Endothelial cell of umbilical vein (primary cell): ENCODE measurements around the gene TSKU. TPM values are rescaled to one million over a fixed set of nuclear protein-coding genes. Genes with fewer than 3 reads are reported as not detected.
"Not testable (repeated sequence)": the region's sequence is repeated elsewhere in the genome, so short reads cannot be mapped to it uniquely, and the experiment has no call there.

Experiments
- BruUV-seq: library from RNA; stranded (reverse); fragments of 400-500 nt; replicated peaks from 2 replicates; lab custom pipeline; 2021; lab: Mats Ljungman, UMichigan
- CTCF ChIA-PET: fragments of 300-600, 350-600 bp; sonication (Branson Sonifier 250); formaldehyde crosslinking; loops from one replicate; lab custom pipeline; 2021; ENCODE audit warnings: antibody characterized with exemption, inconsistent platforms; lab: Charles Lee
- POLR2A ChIA-PET: fragments of 300-600, 350-600 bp; sonication (Branson Sonifier 250); formaldehyde crosslinking; loops from one replicate; lab custom pipeline; 2021; ENCODE audit warnings: antibody characterized with exemption, inconsistent platforms; lab: Charles Lee
- DNase-seq: peaks from one replicate; pipeline ENCODE4 v3.0.0-alpha.2; 2011; ENCODE audit warnings: low read depth, low spot score
- FAIRE-seq: peaks from 2 replicates; lab custom pipeline; 2011; peaks lifted over from hg19 to GRCh38; lab: Jason Lieb, UNC
- H2AFZ ChIP-seq: 2 replicates; pipeline ENCODE4 v1.6.0; 2012; ENCODE audit warnings: low read depth, low read length, control low read depth, inconsistent platforms
- H3K27ac ChIP-seq: 2 replicates; pipeline ENCODE4 v1.5.1; 2011; ENCODE audit warnings: low read depth, mild to moderate bottlenecking, control low read depth, low read length, moderate library complexity; ENCODE audit not compliant: insufficient read depth
- H3K27me3 ChIP-seq, 2 experiments: 2 replicates each; pipeline versions ENCODE4 v1.6.0 to v1.6.1; 2011; ENCODE audit warnings: low read length in 2 of 2, mixed read lengths in 1 of 2; ENCODE audit not compliant: control insufficient read depth in 2 of 2, insufficient read depth in 2 of 2
- H3K36me3 ChIP-seq, 2 experiments: 2 replicates in 1 of 2; 3 replicates in 1 of 2; pipeline ENCODE4 v1.5.1; 2011; ENCODE audit warnings: low read length in 2 of 2, mild to moderate bottlenecking in 1 of 2, moderate library complexity in 1 of 2; ENCODE audit not compliant: control insufficient read depth in 2 of 2, insufficient read depth in 2 of 2; ENCODE audit errors: extremely low read depth in 1 of 2
- H3K4me1 ChIP-seq: 3 replicates; pipeline ENCODE4 v1.5.1; 2011; ENCODE audit warnings: mild to moderate bottlenecking, low read length; ENCODE audit not compliant: control insufficient read depth, insufficient read depth; ENCODE audit errors: extremely low read depth
- H3K4me2 ChIP-seq: 2 replicates; pipeline ENCODE4 v1.6.1; 2011; ENCODE audit warnings: low read length, control low read depth, mixed read lengths; ENCODE audit not compliant: insufficient read depth
- H3K4me3 ChIP-seq, 3 experiments: fragments of 200-600 bp in 1 of 3; sonication (generic), shearing (Covaris generic) in 1 of 3; replicated peaks in 1 of 3; 2 replicates each; pipeline ENCODE4 v1.5.1; 2011 to 2016; ENCODE audit warnings: control low read depth in 3 of 3, low read length in 3 of 3, mild to moderate bottlenecking in 2 of 3, inconsistent platforms in 1 of 3, low read depth in 1 of 3, moderate library complexity in 1 of 3; ENCODE audit not compliant: insufficient read depth in 1 of 3
- H3K79me2 ChIP-seq: 2 replicates; pipeline ENCODE4 v1.6.0; 2012; ENCODE audit warnings: low read length, inconsistent platforms; ENCODE audit not compliant: control insufficient read depth, insufficient read depth
- H3K9ac ChIP-seq: replicated peaks from 2 replicates; pipeline ENCODE3; 2011; ENCODE audit warnings: low read length, control low read depth; ENCODE audit not compliant: insufficient read depth; ENCODE audit errors: extremely low read depth
- H3K9me1 ChIP-seq: replicated peaks from 3 replicates; pipeline ENCODE4 v1.6.0; 2011; ENCODE audit warnings: mild to moderate bottlenecking, low read length; ENCODE audit not compliant: control insufficient read depth, insufficient read depth; ENCODE audit errors: extremely low read depth
- H3K9me3 ChIP-seq: replicated peaks from 2 replicates; pipeline ENCODE4 v1.5.1; 2012; ENCODE audit warnings: low read length, inconsistent platforms; ENCODE audit not compliant: control insufficient read depth, insufficient read depth
- H4K20me1 ChIP-seq: replicated peaks from 2 replicates; pipeline ENCODE3; 2011; ENCODE audit warnings: mild to moderate bottlenecking, low read length; ENCODE audit not compliant: control insufficient read depth, insufficient read depth; ENCODE audit errors: extremely low read depth
- CTCF ChIP-seq, 2 donors: IDR thresholded peaks; 1 replicate in 1 of 2; 2 replicates in 1 of 2; pipeline ENCODE4 v1.5.1; 2011; ENCODE audit warnings: low read length in 2 of 2, mild to moderate bottlenecking in 2 of 2, moderate library complexity in 2 of 2, control low read depth in 1 of 2, inconsistent platforms in 1 of 2, low read depth in 1 of 2; ENCODE audit not compliant: insufficient read depth in 1 of 2; ENCODE audit errors: extremely low read depth in 1 of 2
- dilution Hi-C: fragments of 300-500 bp; cut with MboI; formaldehyde crosslinking; loops from one replicate; pipeline ENCODE4 v1.15.0; 2019; ENCODE audit warnings: low sequenced_read_pairs; ENCODE audit not compliant: extremely low pct_ligation_motif_present
- intact Hi-C: fragments of 100-400 bp; cut with micrococcal nuclease; formaldehyde crosslinking; loops from one replicate; pipeline ENCODE4 v1.10.0; 2022
- polyA plus RNA-seq, 4 experiments: library from polyadenylated mRNA; depleted of rRNA in 3 of 4; stranded (reverse) in 3 of 4; unstranded in 1 of 4; fragments of >200 nt; gene quantifications; 2 replicates each; pipeline versions ENCODE4 v1.2.1 to v1.2.3, GENCODE V29; 2011 to 2012; ENCODE audit warnings: missing spikeins in 1 of 4
- total RNA-seq: library from RNA; stranded (reverse); gene quantifications from 2 replicates; pipeline ENCODE4 v1.2.3, GENCODE V29; 2021

The TSKU gene
- total and polyA plus RNA-seq, 2 donors (not counting 3 experiments of a cell fraction or from before 2014, with no cell fraction given): 16.2 to 21.2 TPM

DNA sequence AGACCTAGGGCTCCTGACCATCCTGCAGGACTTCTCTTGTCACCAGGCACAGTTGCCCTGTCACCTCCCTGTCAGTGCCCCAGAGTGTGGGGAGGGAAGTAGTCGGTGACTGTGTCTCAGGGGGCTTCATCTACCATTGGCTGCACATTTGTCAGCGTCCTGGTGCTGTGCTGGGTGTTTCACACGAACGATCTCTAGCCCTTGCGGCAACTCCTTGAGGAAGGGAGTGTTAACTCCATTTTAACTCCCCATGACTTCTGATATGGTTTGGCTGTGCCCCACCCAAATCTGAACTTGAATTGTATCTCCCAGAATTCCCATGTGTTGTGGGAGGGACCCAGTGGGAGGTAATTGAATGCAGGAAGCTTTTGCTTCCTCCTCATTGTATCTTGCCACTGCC lies 7.1 kb downstream of the TSKU start:
- Histone ChIP-seq H3K79me2 (peaks cover 42% of the 10 kb centered on the region), H3K27ac (no peak overlapping the region), H3K4me1 (no peaks in the 10 kb centered on the region), H3K27me3 (no peaks in the 10 kb centered on the region), H3K9me1 (no peaks in the 10 kb centered on the region), H3K9ac (no peak overlapping the region), H3K9me3 (no peaks in the 10 kb centered on the region), H2AFZ (no peak overlapping the region), H3K36me3 (no peaks in the 10 kb centered on the region), H3K4me3 (no peak overlapping the region), H3K4me2 (no peak overlapping the region), H4K20me1 (peaks cover 3% of the 10 kb centered on the region)
- intact Hi-C loops: no loop called here
- CTCF ChIA-PET: no interaction called here
- no TSS peak for BruUV-seq
- POLR2A ChIA-PET: no interaction called here
- no peak for TF ChIP-seq CTCF (IDR thresholded peaks at IDR 0.05; ENCODE audit: extremely low read depth in 1 of 2, insufficient read depth in 1 of 2, low read depth in 1 of 2, low read length in 2 of 2)
- dilution Hi-C loops: no loop called here
- FAIRE-seq (no peak), DNase-seq (no peak)

DNA sequence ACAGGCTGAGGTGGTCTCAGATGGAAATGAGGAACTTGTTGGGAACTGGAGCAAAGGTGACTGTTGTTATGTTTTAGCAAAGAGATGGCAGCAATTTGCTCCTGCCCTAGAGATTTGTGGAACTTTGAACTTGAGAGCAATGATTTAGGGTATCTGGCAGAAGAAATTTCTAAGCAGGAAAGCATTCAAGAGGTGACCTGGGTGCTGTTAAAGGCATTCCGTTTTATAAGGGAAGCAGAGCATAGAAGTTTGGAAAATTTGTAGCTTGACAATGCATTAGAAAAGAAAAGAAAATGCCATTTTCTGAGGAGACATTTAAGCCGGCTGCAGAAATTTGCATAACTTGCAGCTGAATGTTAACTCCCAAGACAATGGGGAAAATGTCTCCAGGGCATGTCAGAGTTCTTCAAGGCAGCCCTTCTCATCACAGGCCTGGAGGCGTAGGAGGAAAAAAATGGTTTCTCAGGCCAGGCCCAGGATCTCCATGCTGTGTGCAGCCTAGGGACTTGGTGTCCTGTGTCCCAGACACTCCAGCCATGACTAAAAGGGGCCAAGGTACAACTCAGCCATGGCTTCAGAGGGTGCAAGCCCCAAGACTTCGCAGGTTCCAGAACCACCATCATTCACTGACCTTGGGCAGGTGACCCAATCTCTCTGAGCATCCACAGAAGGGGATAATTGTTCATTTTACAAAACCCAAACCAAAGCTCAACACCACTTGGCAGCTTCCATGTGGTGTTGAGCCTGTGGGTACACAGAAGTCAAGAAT lies 8.0 kb downstream of the TSKU start:
- H3K9ac ChIP-seq, FAIRE-seq, H3K4me1 ChIP-seq, H2AFZ ChIP-seq, H3K4me2 ChIP-seq, intact Hi-C loops, H3K27ac ChIP-seq, H3K27me3 ChIP-seq, H3K36me3 ChIP-seq, H3K9me3 ChIP-seq, BruUV-seq, dilution Hi-C loops, POLR2A ChIA-PET, H3K9me1 ChIP-seq, DNase-seq, H4K20me1 ChIP-seq, H3K4me3 ChIP-seq: not testable (repeated sequence)
- CTCF ChIA-PET: interaction anchor here (0.5 to 1.5 kb wide), 3 partner anchors 57 to 133 kb away, joined by 3 to 5 read pairs (median 3); no protein-coding TSS in a partner anchor
- peaks cover 37% of the 10 kb centered on the region for H3K79me2 ChIP-seq
